ENCODE data around the gene TCERG1L. TPM values are rescaled to one million over a fixed set of nuclear protein-coding genes. Genes with fewer than 3 reads are reported as not detected.
"Not testable (repeated sequence)": the region's sequence is repeated elsewhere in the genome, so short reads cannot be mapped to it uniquely, and the experiment has no call there.

Gene TCERG1L
- total RNA-seq, 1 donor from 2014 or later = 0.08 TPM

DNA sequence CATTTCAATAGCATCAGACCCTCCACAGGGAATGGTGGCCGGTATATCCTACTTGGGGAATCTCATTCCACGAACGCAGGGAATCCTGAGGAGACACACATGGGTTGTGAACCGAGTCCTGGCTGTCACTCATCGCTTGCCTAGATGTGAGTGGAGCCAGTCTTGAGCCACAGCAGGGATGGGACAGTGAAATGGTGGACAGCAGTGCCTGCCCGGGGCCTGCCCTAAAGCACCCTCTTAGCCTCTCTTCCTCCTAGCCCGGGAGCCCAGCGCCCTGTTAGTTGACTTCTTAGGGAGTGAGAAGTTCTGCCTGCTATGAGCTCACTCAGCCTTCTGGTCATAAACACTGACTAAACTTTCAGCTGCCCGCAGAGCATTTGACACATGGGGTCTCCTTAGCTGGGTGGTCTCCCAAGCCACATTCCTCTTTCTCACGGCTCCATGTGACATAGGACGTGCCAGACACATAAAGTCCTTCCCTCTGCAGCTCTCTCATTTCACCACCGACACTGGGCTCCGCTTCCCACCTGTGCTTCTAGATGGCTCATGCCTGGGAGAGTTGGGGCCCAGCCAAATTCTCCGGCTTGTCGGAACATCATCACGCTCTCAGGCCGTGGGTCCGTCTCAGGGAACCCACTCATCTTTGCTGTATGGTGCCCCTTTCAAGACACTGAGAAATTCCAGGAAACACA, 60.9 kb downstream of the TCERG1L start:
- DNase-seq (ENCODE audit: low spot score) (no peak), ATAC-seq (no peak)

DNA sequence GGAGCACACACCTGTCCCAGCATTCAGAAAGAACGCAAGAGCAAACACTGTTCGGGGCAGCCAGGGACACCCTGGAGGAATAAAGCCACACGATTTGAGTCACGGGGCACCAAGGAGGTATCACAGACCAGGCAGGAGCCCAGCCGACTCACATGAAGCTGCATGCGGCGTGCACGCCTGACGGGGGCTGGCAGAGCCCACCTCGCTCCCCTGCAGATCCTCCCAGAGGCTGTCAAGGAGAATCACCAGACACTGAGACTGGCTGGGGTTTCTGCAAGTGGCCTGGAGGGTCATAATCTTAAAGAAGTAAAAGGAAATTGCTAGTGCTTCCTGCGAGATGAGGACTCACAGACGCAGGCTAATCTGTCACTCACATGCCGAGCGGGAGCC, 61.6 kb downstream of the TCERG1L start:
- DNase-seq (ENCODE audit: low spot score) (no peak), ATAC-seq (no peak)

DNA sequence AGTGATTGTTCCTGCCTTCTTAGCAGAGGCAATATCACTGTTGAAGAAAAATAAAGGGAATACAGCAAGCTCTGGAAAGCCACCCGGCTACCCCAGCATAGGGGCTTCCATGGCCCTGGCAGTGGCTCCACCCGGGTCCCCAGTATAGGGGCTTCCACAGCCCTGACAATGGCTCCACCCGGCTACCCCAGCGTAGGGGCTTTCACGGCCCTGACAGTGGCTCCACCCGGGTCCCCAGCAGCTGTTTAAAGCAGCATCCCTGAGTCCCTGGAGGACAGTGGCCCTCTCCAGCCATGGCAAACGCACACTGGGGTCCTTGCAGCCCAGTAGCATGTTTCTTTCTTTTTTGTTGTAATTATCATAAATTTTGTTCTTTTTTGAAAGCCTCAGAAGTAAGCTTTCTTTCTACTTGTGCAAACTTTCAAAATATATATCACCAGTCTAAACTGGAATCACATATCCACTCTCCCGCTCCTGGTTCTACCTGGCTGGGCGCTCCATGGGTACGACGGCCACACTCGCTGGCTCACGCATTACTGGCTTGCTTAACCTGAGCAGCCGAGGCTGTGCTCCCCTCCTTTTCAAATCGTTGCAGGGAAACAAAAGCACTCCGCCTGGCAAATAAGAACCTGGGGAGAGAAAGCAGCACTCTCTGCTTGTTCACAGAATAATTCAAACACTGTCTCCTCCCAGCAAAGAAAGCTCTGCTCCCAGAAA, 62.1 kb downstream of the TCERG1L start:
- no peak for ATAC-seq
- DNase-seq (ENCODE audit: low spot score) = no peak

DNA sequence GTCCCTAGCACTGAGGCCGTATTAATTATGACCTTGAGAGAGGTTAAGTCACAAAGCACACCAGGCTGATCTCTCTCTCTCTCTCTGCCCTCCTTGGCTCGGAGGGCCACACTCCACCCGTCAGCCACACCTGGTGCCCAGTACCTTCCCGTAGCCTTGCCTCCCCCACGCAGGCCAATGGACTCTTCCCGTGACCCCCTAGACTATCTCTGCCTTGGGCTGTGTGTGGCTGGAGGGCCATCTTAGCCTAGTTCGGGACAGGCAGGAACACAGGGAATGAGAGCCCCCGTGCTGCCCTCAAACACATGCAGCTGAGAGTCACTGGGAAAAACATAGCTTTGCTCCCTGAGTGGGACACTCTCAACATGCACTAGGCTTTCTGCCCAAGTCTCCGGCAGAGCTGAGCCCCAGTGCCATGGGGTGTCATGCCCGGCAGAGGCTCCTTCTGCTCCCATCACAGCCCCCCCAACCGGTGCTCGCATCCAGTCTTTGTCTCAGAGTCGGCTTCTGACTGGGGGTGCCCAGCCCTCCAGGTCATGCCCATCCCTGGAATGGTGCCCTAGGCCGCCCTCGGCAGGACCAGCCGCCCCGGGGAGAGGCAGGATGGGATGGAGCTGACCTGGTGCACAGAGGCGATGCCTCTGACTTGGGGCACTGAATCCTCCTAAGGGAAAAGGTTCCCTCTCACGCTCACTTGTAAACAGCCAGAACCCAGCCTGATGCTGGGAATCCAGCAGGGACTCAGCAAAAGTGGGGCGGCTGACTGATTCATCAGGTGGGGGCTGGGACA, 63.0 kb downstream of the TCERG1L start:
- no peak for ATAC-seq
- no peak for DNase-seq (ENCODE audit: low spot score)

DNA sequence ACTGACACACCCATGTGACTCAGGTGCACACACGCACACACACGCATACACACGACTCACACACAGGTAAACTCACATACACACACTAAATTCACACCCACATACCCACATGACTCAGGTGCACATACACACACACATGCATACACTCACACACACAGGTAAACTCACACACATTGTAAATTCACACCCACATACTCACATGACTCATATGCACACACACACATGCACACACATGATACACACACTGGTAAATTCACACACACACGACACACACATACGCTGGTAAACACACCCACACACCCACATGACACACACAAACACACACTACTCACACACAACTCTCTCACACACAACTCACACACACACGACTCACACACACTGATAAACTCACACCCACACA, 63.6 kb downstream of the TCERG1L start:
- ATAC-seq = no peak
- no peak for DNase-seq (ENCODE audit: low spot score)

DNA sequence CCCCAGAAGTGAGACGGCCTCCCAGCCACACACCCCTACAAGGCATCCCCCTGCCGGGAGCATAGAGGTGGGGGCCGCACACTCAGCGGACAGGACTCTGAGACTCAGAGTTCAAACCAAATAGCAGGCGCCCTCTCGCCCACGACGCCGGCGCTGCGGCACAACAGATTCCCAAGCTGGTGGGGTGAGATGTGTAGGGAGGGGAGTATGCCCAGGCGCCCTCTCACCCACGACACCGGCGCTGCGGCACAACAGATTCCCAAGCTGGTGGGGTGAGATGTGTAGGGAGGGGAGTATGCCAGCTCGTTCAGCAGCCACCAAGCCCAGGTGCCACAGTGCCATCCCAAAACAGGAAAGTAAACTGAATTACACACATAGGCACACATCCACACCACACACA, 64.7 kb downstream of the TCERG1L start:
- ATAC-seq = no peak
- DNase-seq (ENCODE audit: low spot score) = no peak

DNA sequence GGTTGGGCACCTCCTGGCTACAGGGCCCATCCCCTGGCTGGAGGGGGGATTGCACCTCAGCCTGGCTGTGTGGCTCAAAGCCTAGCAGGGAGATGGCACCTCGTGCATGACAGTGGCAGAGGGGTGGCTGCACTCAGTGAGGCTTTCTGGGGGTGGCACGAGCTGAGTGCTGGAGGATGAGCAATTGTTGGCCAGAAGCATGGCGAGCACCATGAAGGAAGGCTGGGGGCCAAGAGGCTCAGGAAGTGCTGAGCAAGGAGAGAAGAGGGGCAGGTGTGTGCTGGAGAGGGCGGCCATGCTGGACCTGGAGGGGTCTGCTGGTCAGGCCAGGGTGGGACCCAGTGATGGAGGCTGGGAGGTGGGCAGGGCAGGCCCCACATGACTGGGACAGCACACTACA, 65.4 kb downstream of the TCERG1L start:
- DNase-seq (ENCODE audit: low spot score) = no peak
- no peak for ATAC-seq

DNA sequence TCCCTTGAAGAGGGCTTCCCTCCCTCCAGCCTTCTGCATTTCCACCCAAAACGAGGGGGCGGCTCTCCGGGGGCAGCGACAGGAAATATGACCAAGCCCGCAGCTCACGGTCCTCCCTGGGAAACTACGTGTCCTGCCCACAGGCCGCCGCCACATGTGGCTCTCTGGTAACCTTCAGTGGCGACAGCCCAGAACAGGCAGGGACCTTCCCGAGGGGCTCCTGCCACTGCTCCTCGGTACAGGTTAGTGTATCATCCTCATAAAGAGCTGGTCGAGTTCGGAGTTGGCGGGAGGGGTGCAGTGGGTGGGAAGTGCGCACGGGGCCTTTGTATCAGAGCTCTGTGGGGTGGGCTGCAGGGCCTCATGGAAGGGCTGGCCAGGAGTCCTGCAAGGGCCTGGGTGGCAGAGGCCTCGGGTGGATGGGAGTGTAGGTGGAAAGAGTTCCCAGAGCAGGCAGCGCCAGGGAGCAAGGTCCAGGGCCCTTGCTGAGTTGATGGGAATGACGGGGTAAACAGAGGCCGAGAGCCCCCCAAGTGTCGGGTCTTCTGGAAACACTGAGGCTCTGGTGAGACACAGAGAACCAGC, 66.0 kb downstream of the TCERG1L start:
- no peak for ATAC-seq
- no peak for DNase-seq (ENCODE audit: low spot score)

DNA sequence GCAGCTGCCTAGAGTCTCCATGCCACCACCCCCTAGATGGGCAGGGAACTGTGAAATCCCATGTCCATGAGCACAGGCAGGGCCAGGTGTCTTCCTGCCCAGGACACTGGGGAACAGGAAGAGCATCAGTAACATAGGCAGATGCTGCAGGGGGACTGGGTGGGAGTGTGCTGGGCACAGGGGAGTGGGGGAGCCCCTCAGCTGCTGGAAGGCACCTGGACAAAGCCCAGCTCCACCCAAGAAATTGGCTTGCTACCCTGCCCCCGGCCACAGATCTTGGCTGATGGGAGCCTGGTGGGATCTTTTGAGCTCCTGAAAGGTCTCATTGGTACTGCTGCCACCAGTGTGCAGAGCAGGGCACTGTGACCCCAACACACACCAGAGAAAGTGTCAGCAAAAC, 66.7 kb downstream of the TCERG1L start:
- DNase-seq (ENCODE audit: low spot score) (no peak), ATAC-seq (no peak)

DNA sequence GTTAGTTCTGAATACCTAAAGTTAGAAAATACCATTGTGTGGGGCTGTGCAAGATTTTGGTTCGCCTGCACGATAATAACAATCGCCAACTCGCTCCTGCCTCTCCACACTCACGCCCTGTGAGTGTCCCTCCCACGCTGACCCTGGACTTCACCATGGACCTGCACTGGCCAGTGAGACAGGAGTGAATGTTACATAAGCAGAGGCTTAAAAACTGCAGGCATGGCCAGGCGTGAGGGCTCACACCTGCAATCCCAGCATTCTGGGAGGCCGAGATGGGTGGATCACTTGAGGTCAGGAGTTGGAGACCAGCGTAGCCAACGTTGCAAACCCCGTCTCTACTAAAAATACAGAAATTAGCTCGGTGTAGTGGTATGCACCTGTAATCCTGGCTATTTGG, 68.4 kb downstream of the TCERG1L start:
- ATAC-seq = no peak
- DNase-seq (ENCODE audit: low spot score) = no peak

DNA sequence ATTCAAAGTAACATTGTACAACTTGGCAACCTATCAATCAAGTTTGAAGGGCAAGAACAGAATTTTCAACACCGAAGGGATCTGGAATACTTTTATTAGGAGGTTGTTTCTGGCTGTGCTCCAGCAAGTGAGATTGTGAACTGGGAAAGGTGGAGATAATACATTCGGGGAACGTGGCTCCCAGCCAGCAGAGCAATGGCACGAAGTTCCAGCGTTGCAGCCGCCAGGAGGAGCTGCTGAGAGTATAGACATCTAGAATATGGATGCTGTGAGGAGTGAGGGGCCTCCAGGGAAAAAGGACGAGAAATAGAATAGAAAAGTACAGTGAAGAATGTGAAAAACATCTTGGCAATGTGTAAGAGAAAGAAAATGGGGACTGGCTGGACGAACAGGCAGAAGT, 69.5 kb downstream of the TCERG1L start:
- DNase-seq (ENCODE audit: low spot score) (peak; percentile 52), ATAC-seq (peak; percentile 63)

DNA sequence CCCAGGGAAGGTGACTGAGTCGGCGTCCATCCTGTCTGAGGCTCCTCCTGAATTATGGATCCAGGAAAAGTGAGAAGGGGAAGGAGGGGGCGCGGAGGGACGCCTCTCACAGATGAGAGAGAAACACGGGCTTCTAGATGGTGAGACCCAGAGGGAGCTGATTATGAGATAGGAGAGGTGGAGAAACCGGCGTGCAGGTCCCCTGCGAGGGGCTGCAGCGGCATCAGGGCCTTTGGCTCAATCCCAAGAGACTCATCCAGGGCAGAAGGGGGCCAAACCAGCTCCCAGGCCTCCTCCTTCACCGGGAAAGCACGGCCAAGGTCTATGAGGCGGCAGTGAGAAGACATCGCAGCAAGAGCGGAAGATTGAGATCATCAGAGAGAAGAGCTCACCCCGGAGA, 70.8 kb downstream of the TCERG1L start:
- ATAC-seq = no peak
- DNase-seq (ENCODE audit: low spot score) = no peak

DNA sequence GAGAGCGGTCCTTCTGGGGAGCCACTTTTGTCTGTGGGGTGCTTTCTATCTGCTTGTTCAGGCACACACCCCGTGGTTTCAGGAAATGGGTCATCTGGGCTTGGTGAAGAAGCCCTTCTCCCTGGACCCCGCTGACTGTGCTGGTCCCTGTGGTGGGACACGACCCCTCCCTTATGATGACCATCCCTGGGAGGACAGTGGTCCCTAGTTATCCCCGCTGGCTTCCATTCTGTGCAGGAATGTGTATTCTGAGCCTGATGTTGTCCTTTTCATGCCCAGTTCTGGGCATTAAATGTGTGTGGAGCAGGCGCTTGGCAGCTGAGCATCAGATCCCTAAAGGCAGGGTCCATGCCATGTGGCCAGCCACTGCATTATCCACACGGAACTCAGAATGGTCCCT, 71.6 kb downstream of the TCERG1L start:
- DNase-seq (ENCODE audit: low spot score) (no peak), ATAC-seq (no peak)

DNA sequence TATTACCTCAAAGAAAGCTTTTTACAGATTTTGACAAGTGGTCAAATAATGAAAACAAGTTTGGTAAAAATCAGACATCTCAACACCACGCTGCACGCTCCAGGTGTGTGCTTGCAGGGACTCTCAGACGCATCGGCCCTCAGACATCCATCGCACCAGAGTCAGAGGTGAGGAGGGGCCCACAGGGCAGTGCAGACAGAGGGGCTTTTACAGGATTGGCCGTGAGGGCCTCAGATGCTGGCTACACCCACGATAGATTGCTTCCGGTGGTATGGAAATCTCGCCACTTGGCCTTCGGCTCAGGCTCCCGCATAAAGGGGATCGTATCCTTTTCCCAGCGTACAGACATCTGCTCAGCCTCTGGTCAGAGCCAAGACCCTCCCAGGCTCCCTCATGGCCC, 72.1 kb downstream of the TCERG1L start:
- DNase-seq (ENCODE audit: low spot score) (no peak), ATAC-seq (no peak)

DNA sequence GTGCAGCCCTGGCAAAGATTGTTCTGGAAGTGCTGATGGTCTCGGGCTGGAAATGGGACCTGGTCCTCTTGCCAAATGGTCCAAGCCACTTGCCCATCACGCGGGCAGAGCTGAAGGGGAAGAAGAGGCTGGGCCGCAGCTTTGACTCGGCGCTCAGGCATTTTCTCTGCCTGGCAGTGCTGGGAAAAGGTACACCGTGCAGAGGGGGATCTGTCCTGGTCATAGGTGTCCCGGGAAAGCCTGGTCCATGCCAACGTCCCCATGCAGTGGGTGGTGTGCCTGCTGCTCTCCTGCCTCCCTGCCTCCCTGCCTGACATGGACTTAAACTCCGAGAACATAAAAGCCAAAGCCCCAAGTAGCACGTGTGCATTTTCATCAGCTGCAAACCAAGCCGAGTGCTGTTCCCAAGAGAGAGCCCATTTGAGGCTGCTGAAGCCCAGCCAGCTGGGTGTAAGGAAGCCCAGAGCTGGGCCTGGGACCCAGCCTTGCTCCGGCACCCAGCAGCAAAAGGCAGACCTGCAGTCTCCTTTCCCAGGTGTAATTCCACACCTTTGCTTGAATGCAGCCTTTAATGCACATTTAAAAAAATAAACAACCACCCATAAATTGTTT, 72.7 kb downstream of the TCERG1L start:
- DNase-seq (ENCODE audit: low spot score) (no peak), ATAC-seq (no peak)

DNA sequence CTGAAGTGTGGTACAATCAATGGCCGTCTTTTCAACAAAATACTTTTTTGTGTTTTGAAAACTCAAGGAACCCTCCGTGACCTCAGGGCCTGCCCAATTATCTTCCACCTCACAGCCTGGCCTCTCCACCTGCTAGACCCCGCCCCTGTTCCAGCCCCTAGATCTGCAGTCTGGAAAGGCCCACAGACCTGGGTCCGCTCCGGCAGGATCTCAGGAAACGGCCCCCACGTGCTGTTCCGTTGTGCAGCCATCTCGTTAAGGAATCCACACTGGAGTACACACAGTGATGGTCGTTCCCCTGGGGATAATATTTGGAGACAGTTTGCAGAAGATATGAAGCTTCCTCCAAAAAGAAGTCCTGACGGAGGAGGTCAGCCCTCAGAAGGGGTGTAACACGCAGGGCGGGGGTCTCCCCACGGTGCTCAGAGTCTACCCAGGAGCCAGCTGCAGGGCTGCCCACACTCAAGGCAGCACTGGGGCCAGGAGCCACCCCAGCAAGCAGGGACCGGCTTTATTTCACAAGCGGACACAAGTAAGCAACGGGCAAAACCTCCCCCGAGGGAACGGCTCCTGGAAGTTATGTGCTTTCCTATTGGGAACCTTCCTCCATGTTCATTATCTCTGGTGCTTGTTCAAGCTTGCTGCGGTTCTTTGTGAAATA, 73.4 kb downstream of the TCERG1L start:
- ATAC-seq (no peak), DNase-seq (ENCODE audit: low spot score) (no peak)

DNA sequence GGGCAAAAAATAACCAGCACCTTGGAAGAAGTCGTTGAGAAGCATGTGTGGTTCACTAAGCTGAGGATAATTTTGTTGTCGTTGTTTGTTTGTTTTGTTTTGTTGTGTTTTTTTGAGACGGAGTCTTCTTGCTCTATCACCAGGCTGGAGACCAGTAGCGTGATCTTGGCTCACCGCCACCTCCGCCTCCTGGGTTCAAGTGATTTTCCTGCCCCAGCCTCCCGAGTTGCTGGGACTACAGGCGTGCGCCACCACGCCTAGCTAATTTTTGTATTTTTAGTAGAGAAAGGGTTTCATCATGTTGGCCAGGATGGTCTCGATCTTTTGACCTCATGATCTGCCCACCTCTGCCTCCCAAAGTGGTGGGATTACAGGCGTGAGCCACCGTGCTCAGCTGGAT, 76.9 kb downstream of the TCERG1L start:
- not testable (repeated sequence) for ATAC-seq; DNase-seq (ENCODE audit: low spot score)

DNA sequence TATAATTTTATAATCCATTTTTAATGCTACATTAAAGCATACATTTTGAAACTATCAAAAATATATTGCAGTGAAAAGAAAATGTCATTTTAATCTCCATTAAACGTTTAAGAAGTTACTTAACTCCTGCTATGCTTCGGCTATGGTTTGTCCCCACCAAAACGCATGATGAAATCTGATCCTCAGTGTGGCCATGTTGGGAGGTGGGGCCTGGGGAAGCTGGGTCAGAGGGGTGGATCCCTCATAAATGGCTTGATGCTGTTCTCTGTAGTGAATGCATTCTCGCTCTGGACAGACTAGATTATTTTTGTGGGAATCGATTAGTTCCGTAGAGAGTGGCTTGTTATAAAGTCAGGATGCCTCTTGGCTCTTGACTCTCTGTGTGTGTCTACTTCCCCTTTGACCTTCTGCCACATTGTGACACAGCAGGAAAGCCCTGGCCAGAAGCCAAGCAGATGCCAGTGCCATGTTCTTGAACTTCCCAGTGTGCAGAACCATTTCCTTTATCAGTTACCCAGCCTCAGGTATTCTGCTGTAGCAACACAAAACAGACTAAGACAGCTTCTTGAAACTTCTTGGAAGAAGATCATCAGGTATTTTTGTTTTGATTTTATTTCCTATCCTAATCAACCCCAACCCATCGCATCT, 77.8 kb downstream of the TCERG1L start:
- DNase-seq (ENCODE audit: low spot score) (no peak), ATAC-seq (no peak)

DNA sequence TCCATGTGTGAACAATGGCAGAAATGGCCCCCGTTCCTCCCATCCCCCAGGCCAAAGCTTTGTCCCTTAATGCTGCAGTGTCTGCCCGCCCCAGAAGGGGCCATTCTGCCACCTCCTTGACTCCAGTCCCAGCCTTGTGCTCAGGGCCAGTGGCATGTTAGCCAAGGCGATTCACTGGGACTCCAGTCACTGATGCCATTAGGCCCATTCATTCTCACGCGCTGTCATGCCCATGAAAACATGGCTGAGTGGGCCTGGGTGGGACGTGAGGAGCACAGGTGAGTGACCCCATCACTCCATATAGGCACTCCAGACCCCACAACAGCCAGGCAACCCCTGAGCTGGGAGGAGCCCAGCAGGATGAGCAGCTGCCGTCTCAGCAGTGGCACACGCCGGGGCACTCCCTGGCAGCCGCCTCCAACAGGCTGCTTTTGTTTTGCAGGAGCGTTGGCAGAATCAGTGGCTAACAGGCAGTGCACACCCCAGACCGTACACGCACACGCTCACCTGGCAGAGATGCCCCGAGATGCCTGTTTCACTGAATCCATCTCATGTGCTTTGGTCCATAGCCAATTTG, 79.5 kb downstream of the TCERG1L start:
- ATAC-seq = no peak
- no peak for DNase-seq (ENCODE audit: low spot score)

Data from left lobe of liver (tissue), 2 donors.